ENCODE measurements around the gene HOXC13.
A peak's percentile ranks its signal among the peaks of the same experiment; 100 is the strongest.

HOXC13 gene

GRCh38 chr12:53967421-53967925 is 28.8 kb downstream of the HOXC13 start (continued):
- TF ChIP-seq TCF7L2 (IDR thresholded peaks at IDR 0.05; ENCODE audit: borderline replicate concordance, low read depth, low read length) (no peak), ZBTB48 (tag by site-specific recombination; IDR thresholded peaks at IDR 0.05) (peak; percentile 50; the same call in 1 of the 2 replicates)

GRCh38 chr12:53968214-53969127 is 29.8 kb downstream of the HOXC13 start:
- no peak overlapping the region for H3K4me3 ChIP-seq (ENCODE audit: low read depth, low read length)
- CTCF ChIA-PET = interaction anchor here (0.9 to 1.1 kb wide), 2 partner anchors 20 to 39 kb away, joined by 3 read pairs; no protein-coding TSS in a partner anchor
- H3K4me1 ChIP-seq (ENCODE audit: control insufficient read depth, insufficient read depth, low read length) = peaks cover 80% of the 10 kb centered on the region
- TF ChIP-seq SP7 (tag by site-specific recombination; IDR thresholded peaks at IDR 0.05) = peak; percentile 18; the same call in 1 of the 2 replicates
- no peak for TF ChIP-seq ZNF140 (tag by site-specific recombination; IDR thresholded peaks at IDR 0.05)
- TF ChIP-seq SCRT1 (tag by site-specific recombination; IDR thresholded peaks at IDR 0.05; ENCODE audit: borderline replicate concordance) = no peak
- TF ChIP-seq ZNF398 (tag by site-specific recombination; IDR thresholded peaks at IDR 0.05) = no peak
- no peak for TF ChIP-seq ZNF670 (tag by site-specific recombination; IDR thresholded peaks at IDR 0.05; ENCODE audit: low read depth)
- no peak for TF ChIP-seq OSR2 (tag by site-specific recombination; IDR thresholded peaks at IDR 0.05)
- TF ChIP-seq GLI4 (tag by site-specific recombination; IDR thresholded peaks at IDR 0.05) = no peak
- TF ChIP-seq ZNF223 (tag by site-specific recombination; IDR thresholded peaks at IDR 0.05) = no peak
- TF ChIP-seq ZNF664 (tag by site-specific recombination; IDR thresholded peaks at IDR 0.05) = no peak
- no peak for TF ChIP-seq ZNF155 (tag by site-specific recombination; IDR thresholded peaks at IDR 0.05)
- TF ChIP-seq ZNF785 (tag by site-specific recombination; IDR thresholded peaks at IDR 0.05) = no peak
- TF ChIP-seq ZNF362 (tag by site-specific recombination; IDR thresholded peaks at IDR 0.05) = no peak
- no peak for TF ChIP-seq ZSCAN18 (tag by site-specific recombination; IDR thresholded peaks at IDR 0.05)
- TF ChIP-seq ZNF549 (tag by site-specific recombination; IDR thresholded peaks at IDR 0.05) = no peak
- no peak for TF ChIP-seq ZNF658 (tag by site-specific recombination; IDR thresholded peaks at IDR 0.05)
- TF ChIP-seq ZNF76 (tag by site-specific recombination; IDR thresholded peaks at IDR 0.05; ENCODE audit: borderline replicate concordance, low read depth) = no peak
- TF ChIP-seq ZNF600 (tag by site-specific recombination; IDR thresholded peaks at IDR 0.05) = peak; percentile 95
- no peak for TF ChIP-seq ZNF214 (tag by site-specific recombination; IDR thresholded peaks at IDR 0.05; ENCODE audit: borderline replicate concordance)
- TF ChIP-seq AEBP2 (tag by site-specific recombination; IDR thresholded peaks at IDR 0.05; ENCODE audit: borderline replicate concordance) = no peak
- TF ChIP-seq GFI1B (tag by site-specific recombination; IDR thresholded peaks at IDR 0.05) = peak; percentile 44; the same call in 1 of the 2 replicates
- TF ChIP-seq ZNF768 (tag by site-specific recombination; IDR thresholded peaks at IDR 0.05) = no peak
- TF ChIP-seq YY2 (tag by site-specific recombination; IDR thresholded peaks at IDR 0.05) = no peak
- no peak for TF ChIP-seq SCRT2 (tag by site-specific recombination; IDR thresholded peaks at IDR 0.05)
- TF ChIP-seq ZNF626 (tag by site-specific recombination; IDR thresholded peaks at IDR 0.05) = no peak
- TF ChIP-seq ZNF560 (tag by site-specific recombination; IDR thresholded peaks at IDR 0.05; ENCODE audit: borderline replicate concordance) = no peak
- TF ChIP-seq ZNF10 (tag by site-specific recombination; IDR thresholded peaks at IDR 0.05) = no peak
- TF ChIP-seq INSM2 (tag by site-specific recombination; IDR thresholded peaks at IDR 0.05) = no peak

More at GRCh38 chr12:53968214-53969127, 29.8 kb downstream of the HOXC13 start:
- H3K27ac ChIP-seq (ENCODE audit: extremely low read depth, low read depth, low read length) = peak overlapping the region; percentile 94
- H3K9me3 ChIP-seq (ENCODE audit: control insufficient read depth, insufficient read depth, low read depth, low read length) = no peaks in the 10 kb centered on the region
- no peaks in the 10 kb centered on the region for H3K36me3 ChIP-seq (ENCODE audit: control insufficient read depth in 2 of 2, insufficient read depth in 1 of 2, low read length in 2 of 2)
- POLR2A ChIA-PET = interaction anchor here (0.7 kb wide), 1 partner anchor 187 kb away, joined by 3 read pairs; no protein-coding TSS in a partner anchor

Data from HEK293 (cell line).